Epithelial cell of esophagus (primary cell): Measurements from ENCODE around the gene GIT1.

Source experiments
- DNase-seq: peaks from one replicate; pipeline ENCODE4 v3.0.0; 2010; ENCODE audit warnings: low read depth
- H3K4me3 ChIP-seq: 2 replicates; pipeline ENCODE4 v1.5.1; 2011; ENCODE audit warnings: mild to moderate bottlenecking, low read length, control low read depth
- TF ChIP-seq, protein P1 (sequence below): IDR thresholded peaks from 2 replicates; pipeline ENCODE4 v1.5.1; 2011; ENCODE audit warnings: low read depth, mild to moderate bottlenecking, low read length, control low read depth, inconsistent platforms; ENCODE audit not compliant: insufficient read depth; ENCODE audit errors: missing control alignments

GIT1 gene

DNA sequence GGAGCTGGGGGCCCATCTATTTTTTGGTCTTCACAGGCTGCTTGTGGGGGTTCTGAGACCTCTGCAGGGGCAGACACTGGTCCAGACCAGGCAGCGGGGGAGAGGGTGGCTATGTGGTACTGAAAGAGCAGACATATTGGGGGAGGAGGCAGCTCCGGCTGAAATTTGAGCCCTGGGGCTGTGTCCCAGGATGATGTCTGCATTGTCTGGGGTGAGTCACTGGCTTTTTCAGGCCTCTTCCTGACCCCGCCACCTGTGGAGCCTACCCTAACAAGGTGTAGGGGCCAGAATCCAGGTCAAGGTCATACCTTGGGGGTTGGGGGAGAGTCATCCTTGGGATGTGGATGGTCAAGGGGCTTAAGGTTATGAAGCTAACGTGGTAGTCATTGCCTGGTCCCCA is 30.8 kb upstream of the GIT1 start:
- no peak overlapping the region for H3K4me3 ChIP-seq
- DNase-seq: peak; percentile 70
- TF ChIP-seq, protein P1, sequence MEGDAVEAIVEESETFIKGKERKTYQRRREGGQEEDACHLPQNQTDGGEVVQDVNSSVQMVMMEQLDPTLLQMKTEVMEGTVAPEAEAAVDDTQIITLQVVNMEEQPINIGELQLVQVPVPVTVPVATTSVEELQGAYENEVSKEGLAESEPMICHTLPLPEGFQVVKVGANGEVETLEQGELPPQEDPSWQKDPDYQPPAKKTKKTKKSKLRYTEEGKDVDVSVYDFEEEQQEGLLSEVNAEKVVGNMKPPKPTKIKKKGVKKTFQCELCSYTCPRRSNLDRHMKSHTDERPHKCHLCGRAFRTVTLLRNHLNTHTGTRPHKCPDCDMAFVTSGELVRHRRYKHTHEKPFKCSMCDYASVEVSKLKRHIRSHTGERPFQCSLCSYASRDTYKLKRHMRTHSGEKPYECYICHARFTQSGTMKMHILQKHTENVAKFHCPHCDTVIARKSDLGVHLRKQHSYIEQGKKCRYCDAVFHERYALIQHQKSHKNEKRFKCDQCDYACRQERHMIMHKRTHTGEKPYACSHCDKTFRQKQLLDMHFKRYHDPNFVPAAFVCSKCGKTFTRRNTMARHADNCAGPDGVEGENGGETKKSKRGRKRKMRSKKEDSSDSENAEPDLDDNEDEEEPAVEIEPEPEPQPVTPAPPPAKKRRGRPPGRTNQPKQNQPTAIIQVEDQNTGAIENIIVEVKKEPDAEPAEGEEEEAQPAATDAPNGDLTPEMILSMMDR: no peak

DNA sequence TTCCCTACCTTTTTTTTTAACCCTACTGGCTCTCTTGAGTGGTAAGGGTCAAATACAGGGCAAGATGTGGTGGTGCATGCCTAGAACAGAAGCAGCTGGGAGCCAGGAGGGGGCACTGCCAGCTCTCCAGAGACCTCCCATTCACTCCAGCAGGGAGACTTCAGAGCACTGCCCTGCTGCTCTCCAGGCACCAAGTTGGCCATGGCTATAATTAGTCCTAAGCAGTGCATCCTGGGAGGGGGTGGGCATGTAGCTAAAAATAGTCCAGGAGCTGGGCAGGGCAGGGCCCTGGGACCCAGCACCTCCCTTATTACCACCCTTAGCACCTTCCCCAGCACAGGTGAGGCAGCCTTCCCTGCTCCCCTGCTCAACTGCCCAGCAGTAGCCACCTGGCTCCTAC is 29.8 kb upstream of the GIT1 start:
- TF ChIP-seq, protein P1: peak; percentile 24
- DNase-seq: peak; percentile 47
- H3K4me3 ChIP-seq: no peak overlapping the region

DNA sequence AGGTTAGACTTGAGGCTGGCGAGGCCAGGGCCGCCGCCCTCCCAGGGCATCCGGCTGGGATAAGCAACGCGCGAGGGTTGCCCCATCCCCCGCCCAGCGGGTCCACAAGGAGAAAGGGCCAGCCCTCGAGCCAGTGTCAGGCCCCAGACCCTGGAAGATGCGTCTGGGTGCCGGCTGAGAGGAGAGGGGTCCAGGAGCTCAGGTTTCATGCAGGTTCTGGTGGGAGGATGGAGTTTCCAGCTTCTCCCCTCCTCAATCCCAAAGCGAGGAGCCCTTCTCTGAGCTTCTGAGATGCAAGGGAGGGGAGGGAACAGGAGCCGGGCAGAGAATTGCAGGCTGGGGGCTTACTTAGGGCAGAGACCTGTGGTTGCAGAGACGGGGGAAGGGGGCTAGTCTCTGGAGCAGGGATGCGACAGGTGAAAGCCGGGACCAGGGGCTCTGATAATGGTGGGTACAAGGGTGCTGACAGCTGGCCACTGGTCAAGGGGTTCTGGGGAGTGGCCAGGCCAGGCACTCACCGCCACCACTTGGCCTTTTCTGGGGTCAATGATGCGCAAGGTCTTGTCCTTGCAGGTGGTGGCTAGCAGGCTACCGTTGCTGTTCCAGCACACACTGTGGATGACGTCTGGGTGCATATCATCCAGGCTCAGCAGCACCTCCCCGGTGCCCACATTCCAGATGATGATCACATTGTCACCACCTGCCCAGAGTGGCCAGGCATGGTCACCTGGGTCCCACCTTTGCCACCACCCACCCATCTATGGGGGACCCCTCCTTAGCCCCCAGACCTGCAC is 29.0 kb upstream of the GIT1 start:
- TF ChIP-seq, protein P1: no peak
- peak overlapping the region; percentile 36 for H3K4me3 ChIP-seq

DNA sequence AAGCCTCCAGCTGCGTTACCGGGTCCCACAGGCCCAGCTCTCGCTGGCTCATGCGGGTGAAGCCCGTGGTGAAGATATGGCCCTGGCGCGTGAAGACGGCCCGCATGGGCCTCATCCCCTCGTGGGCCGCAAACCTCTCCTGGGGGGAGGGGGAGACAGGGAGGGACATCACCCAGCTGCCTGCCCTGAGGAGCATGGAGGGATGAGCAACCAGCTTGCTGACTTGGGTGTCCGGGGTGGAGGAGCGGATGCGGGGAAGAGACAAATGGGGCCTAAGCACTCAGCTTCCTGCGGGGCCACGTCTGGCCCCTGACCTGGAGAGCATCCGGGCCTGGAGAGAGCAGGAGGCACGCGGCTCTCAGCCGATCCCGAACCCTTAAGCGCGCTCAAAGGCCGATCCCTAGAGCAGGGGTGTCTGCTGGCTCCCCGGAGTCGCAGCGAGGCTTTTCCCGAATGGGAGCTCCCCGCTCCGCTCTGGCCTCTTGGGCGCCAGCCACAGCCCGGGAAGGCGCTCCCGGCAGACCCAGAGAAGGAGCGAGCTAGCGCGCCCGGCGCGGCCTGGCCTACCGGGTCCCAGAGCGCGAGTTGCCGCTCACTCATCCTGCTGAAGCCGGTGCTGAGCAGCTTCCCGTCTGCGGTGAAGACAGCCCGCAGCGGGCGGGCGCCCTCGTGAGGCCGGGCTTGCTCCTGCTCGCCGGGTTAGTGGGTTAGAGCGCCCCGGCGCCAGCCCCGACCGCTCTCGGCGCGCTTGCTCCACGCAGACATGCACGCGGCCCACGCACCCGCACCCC is 28.2 kb upstream of the GIT1 start:
- TF ChIP-seq, protein P1: peak; percentile 59
- peak overlapping the region; percentile 36 for H3K4me3 ChIP-seq
- DNase-seq: peak; percentile 87

More for the DNA sequence above, 29.0 kb upstream of the GIT1 start:
- DNase-seq: no peak

DNA sequence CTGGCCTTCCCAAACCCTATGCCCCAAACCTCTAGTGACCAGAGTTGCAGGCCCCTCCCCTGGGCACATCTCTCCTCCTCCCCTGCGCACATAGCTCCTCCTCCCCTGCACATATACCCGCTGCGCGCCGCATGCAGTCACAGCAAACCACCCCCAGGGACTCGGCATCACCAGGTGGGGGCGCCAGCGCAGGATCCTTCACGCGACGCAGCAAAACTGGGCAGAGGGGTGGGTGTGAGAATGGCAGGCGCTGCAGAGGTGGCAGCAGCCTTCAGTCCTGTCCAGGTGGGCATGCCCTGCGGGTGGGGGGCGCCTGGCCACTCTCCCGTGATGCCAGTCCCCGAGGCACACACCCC is 27.7 kb upstream of the GIT1 start:
- TF ChIP-seq, protein P1: peak; percentile 77
- H3K4me3 ChIP-seq: peak overlapping the region; percentile 36

DNA sequence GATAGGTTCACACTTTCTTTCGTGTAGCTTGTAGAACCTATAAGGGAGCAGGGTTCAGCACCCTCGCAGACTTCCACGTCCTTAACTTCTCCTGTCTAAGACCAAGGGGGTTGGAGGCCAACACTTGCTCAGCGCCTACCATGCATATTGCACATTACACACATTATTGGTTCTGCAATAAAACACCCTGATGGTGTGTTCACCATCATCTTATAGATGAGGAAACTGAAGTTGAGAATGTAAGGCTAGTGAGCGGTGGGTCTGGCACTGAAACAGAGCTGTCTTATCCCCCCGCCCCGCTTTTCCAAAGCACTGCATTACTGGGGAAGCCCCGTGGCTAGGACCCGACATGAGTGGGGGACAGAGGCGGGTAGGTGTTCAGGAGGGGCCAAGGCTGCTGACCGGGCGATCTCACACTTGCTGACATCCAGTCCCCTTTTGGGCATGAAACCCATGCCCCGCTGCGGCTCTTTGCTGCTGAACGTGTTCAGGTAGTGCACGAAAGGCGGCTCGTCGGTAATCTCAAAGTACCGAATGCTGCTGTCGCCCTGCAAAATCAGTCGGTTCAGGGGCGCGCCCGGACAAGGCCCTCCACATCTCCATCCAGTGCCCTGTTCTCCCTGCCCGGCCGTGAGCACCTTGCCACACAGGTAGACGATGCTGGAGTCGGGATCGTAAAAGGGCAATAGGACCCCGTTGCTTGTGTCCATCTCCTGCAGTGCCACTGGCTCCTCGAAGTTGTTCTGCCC is 27.0 kb upstream of the GIT1 start:
- TF ChIP-seq, protein P1: no peak
- DNase-seq: no peak
- H3K4me3 ChIP-seq: no peak overlapping the region

More for the DNA sequence above, 27.7 kb upstream of the GIT1 start:
- DNase-seq: peak; percentile 90
